HG03196 (cell line): ENCODE results near the gene HMGN2.
A peak's percentile ranks its signal among the peaks of the same experiment; 100 is the strongest.

Experiments
- ATAC-seq: cut with Tn5 transposase; IDR thresholded peaks from one replicate; pipeline ENCODE4 v1.9.1; 2021; ENCODE audit not compliant: unreplicated experiment

The HMGN2 gene

DNA sequence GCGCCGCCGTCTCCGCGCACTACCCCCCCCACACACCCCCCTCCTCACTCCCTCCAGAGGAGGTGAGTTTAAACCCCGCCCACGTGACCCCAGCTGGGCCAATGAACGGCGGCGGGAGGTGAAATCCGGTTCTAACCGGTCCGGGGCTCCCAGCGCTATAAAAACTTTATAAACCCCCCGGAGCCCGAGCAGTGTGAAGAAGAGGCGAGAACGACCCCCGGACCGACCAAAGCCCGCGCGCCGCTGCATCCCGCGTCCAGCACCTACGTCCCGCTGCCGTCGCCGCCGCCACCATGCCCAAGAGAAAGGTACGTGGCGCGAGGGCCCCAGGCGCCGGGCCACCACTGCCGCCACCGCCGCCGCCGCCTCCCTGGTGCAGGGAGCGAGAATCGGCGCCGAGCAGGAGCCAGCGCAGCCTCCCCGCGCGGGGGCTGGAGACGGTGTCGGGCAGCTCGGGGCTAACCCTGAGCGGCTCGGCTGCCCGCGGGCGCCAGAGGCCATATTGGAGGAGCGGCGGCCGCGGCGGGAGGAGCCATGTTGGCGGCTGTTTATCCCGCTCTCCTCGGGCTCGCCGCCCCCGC is at the start of gene HMGN2:
TSS of gene HMGN2 (plus strand) at position 121 of the 581 bp plus-strand sequence. CDS start at position 294, 173 bp downstream.
- peak; percentile 53 for ATAC-seq

DNA sequence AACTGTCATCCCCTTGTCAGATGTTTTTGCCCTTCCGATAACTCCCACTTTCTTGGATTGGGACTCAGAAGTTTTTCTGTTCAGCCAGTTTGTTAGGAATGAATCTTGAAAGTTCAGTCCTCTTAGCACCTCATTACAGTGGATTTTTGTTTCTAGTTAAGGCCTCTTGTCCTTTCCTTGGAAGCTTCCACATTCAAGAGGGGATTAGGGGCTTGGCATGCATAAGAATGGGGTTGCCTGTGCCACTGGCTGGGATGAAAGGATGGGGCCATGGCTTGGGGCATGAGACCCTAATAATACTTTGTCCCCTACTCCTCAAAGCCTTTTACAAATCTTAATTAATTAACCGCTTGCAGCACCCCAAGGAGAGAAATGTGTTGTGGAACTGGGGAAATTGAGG is 42.5 kb upstream of the HMGN2 start:
- ATAC-seq: no peak

DNA sequence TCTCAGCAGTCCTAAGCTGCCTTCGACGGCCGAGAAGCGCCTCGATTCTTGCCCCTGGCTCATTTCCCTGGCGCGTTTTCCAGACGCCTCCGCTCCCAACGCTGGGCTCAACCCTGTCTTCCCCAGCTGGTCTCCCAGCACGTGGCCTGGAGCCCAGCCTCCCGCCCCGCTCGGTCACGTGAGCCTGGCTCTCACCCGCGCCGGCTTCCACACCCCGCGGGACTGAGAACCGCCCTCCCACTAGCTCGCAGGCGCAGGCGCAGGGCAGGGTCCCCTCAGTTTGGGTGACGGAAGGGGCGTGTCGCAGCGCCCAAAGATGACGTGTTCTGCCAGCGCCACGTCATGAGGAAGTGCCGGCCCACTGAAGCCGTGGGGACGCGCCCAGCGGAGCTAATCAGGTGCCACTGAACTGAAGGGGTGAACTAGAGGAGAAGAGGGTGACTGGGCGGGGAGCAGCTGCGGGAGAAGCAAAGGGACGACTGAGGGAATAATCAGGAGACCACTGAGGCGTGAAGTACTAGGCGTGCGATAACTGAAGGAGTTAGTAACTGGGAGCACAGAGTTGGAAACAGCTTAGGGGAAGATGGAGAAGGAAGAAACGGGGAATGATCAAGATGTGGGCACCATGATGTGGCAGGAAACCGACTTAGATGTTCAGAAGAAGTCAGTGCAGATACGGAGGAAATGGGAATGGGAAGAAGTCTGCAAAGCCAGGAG is 40.1 kb upstream of the HMGN2 start, which contains the start of gene DHDDS:
TSS of gene DHDDS (plus strand) at position 343 of the 717 bp plus-strand sequence. CDS start 625 bp downstream, outside the sequence.
- ATAC-seq: peak; percentile 96

DNA sequence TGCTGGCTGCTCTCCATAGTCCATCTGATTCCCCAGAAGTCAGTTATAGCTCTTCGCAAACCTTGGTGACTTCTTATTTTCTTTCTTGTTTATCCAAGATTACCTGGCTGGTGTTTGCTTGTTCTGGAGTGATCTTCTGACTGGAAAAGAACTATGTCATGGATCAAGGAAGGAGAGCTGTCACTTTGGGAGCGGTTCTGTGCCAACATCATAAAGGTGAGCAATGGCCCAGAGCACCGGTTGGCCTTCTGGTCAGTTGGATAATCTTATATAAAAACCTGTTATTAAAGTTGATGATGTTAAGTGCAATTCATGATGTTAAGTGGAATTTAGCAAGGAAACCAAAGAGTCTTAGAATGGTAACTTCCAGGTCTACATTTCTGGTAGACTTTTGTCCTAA is 39.4 kb upstream of the HMGN2 start:
- no peak for ATAC-seq

DNA sequence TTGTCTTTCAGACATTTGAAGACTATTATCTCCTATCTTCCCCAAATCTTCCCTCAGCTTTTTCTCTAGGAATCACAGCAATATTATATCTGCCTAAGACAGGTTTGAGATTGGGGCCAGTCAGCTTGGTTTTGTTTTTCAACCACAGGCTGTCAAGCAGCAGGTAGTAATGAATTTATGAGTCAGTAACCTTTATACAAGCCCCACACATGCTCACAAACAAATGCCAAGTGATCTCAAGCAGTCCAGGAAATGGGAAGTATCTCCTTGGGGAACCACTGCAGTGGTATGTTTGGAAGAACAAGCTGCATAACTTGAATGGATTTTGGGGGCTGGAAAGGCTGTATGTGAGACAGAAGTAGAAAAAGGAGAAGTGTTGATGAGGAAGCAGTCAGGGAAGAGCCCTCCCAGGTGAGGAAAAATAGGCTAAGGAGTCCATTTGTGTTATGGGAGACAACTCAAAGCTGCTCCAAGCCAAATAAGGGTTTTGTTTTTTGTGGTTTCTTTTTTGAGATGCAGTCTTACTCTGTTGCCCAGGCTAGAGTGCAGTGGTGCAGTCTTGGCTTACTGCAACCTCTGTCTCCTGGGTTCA is 38.0 kb upstream of the HMGN2 start:
- ATAC-seq: no peak

DNA sequence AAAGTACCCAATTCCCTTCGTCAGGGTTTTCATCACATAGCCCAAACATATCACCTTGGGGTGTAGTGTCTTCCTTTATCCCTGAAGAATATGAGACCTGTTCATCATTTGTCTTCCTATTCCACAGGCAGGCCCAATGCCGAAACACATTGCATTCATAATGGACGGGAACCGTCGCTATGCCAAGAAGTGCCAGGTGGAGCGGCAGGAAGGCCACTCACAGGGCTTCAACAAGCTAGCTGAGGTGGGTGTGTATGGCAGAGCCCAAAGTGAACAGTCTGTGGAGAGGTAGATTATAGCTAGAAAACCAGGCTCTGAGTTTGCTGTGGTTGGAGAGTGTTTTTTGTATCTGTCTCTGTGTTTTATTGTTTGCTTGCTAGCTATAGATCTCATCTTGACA is 34.2 kb upstream of the HMGN2 start:
- no peak for ATAC-seq

DNA sequence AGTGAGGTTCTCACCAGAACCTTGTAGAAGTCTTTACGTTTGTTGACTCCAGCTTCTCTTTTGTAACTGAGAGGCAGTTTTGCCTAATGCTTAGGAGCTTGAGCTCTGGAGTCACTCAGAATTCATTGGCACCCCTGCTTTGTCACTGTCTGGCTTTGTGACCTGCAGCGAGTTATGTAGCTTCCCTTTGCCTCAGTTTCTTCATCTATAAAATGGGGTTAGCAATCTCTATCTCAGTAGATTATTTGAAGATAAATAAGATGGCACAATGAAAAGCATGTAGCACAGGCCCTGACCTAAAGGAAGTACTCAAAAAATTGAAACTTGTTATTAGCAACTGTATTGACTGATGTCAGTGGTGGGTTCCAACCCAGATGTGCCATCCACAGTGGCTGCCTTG is 32.0 kb upstream of the HMGN2 start:
- ATAC-seq: no peak

DNA sequence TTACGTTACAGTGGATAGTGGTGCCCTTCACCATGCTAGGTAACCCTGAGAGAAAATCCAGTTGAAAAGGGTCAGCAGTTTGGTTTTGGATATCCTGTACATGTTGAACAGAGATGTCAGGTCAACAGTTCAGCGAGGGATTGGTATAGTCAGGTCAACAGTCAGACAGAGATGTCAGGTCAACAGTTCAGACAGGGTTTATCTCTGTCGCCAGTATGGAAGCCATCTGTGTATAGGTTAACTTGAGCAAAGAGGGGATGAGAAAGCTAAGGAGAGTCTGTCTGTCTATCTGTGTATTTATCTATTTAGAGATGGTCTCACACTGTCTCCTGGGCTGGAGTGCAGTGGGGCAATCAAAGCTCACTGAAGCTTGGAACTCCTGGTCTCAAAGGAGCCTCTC is 22.4 kb upstream of the HMGN2 start:
- no peak for ATAC-seq

DNA sequence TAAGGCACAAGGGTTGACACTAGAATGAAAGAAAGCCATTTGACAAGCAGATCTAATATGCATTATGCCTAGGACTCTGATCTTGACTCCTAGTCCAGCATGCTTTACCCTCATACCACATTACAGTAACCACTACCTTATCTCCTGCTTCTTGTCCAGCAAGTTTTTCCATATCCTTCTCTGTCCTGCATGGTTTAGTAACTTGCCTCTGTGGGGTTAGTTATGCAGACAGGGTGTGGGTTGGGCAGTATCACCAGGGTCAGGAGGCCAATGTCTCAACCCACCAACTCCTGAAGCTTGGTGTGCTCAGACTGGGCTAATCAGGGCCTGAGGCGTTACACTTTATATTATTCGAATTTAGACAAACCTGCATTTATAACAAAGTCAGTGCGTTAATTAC is 21.3 kb upstream of the HMGN2 start:
- no peak for ATAC-seq

DNA sequence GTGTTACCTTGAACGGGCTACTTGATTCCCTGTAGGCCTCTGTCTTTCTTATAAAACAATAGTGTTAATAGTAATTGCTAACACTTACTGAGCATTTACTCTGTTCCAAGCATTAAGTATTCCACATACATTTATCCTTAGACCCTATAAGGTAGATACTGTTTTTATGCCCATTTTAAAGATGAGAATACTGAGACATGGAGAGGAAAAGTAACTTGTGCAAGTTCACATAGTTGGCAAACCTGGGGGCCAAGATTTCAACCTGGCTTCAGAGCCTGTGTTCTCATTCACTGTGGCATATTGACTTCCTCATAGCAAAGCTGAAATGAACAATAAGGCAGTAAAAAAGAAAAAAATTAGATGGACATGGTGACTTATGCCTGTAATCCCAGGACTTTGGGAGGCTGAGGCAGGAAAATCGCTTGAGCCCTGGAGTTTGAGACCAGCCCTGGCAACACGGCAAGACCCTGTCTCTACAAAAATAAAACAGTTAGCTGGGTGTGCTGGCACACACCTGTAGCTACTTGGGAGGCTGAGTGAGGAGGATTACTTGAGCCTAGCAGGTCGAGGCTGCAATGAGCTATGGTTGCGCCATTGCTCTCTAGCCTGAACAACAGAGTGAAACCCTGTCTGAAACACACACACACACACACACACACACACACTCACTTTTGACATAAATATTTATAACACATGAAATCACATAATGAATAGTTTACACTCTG is 19.6 kb upstream of the HMGN2 start:
- ATAC-seq: no peak

DNA sequence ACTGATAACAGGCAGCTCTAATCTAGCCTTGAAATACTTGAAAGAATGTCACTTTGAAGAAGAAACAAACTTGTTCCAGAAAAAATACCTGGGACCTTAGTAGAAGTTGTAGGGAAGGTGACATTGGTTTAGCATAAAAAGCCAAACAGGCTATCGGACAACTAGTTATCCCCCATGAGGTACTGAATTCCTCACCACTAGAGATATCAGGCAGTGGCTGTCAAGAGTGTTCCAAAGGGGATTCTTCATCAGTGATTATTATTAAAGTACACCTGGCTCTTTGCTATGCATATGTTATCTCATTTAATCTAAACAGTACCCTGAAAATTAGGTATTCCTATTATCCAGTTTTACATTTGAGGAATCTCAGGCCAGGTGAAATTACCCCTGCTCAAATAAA is 13.1 kb upstream of the HMGN2 start:
- no peak for ATAC-seq

DNA sequence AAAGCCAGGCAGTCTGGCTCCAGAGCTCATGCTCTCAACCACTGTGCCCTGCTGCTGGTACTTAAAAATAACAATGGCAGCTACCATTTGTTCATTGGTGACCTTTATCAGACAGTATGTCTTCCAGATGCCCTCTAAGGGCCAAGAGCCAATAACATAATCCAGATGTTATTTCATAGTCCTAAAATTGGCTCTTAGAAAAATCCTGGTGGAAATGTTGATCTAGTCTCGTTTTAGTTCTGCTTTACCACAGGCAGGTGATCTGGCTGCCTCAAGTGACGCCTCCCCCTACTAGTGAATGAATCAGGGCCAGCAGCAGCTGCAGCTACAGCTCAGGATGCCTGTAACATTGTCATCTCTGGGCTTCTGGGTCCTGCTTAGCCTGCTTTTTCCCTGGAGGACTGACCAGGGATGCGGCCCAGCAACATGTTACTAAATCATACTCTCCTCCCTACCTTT is 12.6 kb upstream of the HMGN2 start:
- ATAC-seq: no peak

DNA sequence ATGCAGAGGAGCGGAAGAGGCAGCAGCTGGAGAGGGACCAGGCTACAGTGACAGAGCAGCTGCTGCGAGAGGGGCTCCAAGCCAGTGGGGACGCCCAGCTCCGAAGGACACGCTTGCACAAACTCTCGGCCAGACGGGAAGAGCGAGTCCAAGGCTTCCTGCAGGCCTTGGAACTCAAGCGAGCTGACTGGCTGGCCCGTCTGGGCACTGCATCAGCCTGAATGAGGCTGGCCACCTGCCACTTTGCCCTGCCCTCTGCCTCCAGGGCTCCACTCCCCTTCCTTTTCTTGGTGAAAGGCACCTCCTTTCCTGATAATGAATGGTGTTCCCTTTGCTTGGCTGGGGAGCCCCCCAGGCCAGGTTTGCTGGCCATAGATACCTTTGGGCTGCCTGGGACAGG is 3.3 kb upstream of the HMGN2 start:
- no peak for ATAC-seq

DNA sequence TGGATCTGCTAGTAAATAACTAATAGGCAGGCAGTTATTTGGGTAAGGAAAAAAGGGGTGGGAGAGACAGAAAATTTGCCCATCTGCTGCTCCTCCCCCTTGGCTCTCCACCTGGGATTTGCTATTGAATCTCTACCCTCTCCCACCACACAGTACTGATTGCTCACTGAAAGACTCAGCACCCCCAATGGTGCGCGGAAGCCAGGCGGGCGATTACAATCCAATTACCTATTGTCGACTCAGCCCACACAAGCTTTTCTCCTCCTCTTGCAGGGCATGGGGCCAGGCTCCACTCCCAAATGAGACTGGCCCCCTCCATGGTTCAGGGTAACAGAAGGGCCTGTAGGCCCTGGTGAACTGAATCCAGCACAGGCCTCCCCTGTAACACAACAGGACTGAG is 2.7 kb upstream of the HMGN2 start:
- no peak for ATAC-seq

DNA sequence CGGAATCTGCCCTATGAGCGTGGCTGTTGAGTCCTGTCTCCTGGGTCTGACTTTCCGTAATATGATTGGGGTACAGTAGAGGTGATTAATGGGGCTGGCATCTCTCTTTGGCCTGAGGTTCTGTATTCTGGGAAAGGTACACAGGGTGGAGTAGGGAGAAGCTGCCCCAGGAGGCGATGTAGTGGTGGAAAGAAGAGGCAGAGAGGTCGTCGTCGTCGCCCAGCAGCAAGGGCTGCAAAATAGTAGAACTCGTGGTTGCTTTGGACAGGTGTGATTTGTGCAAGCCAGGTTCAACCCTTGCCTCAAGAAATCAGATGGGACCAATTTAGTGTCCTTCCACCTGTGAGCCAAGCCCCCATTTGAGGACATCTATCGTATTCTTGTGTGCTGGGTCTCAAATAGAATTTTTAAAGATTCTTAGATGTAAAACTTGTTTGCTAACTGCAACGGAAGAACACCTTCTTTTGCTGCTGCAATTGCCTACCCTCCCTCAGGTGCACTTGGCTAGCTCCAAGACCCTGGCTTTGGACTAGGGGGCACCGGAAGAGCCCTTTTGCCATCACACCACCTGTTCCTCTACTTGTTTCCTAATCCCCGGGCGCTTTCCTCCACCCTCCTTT is 1.3 kb upstream of the HMGN2 start:
- ATAC-seq: no peak

DNA sequence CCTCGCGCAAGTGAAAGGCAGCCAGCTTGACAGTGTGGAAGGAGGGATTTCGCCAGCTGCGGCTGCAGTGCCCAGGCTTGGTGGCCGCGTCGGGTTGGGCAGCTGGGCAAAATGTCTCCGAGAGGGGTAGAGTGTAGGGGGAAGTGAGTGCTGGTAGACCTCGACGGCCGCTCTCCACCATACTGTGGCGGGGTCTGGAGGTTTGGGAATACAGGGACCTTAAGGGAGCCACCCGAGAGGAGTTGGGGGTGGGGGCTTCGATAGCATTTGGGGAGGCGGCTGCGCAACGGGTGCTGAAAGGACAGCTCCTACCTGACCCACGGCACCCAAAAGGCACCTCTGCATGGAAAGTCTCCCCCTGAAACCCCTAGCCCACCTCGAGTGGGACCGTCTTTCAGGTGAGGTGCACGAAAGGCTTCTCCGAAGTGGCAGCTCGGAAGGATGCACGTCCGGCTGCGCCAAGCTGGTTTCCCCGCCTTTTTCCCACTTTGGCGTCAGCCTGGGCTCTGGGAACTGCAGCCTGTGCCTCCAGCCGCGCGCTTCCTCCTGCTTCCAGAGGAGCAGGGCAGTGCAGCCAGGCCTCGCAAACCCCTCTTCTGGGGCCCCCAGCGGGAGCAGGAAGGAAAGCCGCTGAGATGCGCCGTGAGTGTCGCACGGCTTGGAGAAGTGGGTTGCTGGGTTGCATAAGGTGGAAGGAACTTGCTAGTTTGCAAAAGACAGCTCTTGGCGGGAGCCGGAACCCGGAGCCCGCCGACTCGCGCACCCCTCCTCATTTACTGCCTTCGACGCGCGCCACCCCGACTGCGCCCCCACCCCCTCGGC is 531 bp upstream of the HMGN2 start:
- peak; percentile 11 for ATAC-seq

DNA sequence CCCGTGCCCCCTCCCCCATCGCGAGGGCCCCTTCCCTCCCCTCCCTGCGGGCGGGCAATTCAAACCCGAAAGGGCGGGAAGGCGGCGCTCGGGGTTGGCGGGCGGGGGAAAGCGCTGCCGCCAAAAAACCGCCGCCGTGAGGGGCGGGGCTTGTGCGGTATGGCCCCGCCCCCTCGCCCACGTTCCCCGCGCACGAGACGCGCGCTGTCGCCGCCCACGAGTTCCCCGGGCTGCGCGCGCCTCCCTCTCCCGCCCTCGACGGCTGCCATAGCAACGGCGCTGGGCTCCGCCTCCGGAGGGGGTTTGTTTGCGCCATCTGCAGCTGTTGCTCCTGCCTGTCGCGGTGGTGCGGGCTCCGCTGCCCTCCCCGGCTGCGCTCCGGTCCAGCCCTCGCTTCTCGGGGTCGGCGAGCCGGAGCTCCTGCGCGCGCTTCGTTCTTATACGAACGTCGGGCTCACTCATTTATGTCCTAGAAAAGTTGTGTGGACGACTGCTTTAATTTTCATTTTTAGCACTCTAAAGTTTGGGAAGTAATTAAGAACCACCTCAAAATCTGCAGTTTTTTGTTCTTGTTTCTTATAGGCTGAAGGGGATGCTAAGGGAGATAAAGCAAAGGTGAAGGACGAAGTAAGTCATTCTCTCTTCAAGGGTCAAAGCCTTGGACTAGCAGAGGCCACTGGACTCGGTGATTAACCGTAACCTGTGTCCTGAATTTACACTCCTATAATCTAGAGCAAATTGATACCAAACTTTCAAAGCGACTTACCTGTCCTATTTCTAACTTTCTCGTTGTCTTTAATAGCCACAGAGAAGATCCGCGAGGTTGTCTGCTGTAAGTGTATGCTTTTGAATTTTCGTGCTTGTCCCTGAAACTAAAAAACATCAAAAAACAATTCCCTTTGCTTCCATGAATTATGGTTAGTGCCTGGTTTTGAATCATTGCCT is 933 bp downstream of the HMGN2 start:
- ATAC-seq: peak; percentile 72

DNA sequence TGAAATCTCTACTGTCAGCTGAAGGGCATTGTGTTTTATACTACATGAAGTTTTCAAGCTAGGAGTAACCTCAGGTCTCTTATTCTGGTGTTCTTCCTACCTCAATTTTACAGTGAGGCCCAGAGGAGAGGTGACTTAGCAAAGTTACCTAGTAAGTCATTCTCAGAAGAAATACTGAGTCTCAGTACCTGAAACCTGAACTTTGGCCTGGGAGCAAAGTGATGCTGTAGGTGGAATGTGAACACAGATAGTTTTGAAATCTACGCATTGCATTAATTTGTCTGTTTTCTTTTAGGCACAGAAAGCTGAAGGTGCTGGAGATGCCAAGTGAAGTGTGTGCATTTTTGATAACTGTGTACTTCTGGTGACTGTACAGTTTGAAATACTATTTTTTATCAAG is 2.6 kb downstream of the HMGN2 start:
- ATAC-seq: no peak

DNA sequence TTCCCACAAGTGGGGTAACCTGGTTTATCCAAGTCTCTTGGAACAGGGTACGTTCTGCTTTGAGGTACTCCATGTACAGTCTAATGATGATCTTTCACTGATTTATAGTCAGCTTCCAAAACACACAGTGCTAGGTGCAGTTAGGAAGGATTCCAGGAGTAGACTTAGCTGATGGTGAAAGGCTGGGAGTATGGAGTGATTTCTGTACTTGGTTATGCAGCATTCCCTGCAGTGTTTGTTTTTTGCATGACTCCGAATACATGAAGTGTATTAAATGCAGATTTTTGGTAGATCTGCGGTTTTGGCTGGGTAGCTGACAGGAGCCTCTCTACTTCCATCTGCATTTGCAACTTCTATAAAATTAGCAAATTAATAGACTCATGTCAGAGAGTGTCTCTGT is 3.7 kb downstream of the HMGN2 start:
- no peak for ATAC-seq
